Stomach smooth muscle (tissue), 2 donors: ENCODE results near the gene ZFPL1.

Experiments used
- H3K27ac ChIP-seq: one replicate; pipeline ENCODE4 v1.7.0; 2013; ENCODE audit warnings: mild to moderate bottlenecking, low read length, inconsistent platforms
- H3K27me3 ChIP-seq, 2 donors: one replicate each; pipeline ENCODE4 v1.7.0; 2013; ENCODE audit warnings: low read length in 2 of 2; ENCODE audit not compliant: insufficient read depth in 2 of 2, control insufficient read depth in 1 of 2
- H3K36me3 ChIP-seq, 2 donors: one replicate each; pipeline ENCODE4 v1.7.0; 2013; ENCODE audit warnings: low read length in 2 of 2; ENCODE audit not compliant: control insufficient read depth in 2 of 2, insufficient read depth in 2 of 2
- H3K4me1 ChIP-seq: one replicate; pipeline ENCODE4 v1.7.0; 2013; ENCODE audit warnings: low read length; ENCODE audit not compliant: control insufficient read depth, insufficient read depth
- H3K4me3 ChIP-seq, 2 donors: one replicate each; pipeline ENCODE4 v1.7.0; 2013; ENCODE audit warnings: low read length in 2 of 2
- H3K9ac ChIP-seq, 2 donors: one replicate each; pipeline ENCODE4 v1.7.0; 2013; ENCODE audit warnings: low read length in 2 of 2, mild to moderate bottlenecking in 1 of 2
- H3K9me3 ChIP-seq, 2 donors: one replicate each; pipeline ENCODE4 v1.7.0; 2013; ENCODE audit warnings: low read length in 2 of 2; ENCODE audit not compliant: control insufficient read depth in 2 of 2
- donor health status: healthy.
- donor health status: Pancreatic carcinoma.

Gene ZFPL1

DNA sequence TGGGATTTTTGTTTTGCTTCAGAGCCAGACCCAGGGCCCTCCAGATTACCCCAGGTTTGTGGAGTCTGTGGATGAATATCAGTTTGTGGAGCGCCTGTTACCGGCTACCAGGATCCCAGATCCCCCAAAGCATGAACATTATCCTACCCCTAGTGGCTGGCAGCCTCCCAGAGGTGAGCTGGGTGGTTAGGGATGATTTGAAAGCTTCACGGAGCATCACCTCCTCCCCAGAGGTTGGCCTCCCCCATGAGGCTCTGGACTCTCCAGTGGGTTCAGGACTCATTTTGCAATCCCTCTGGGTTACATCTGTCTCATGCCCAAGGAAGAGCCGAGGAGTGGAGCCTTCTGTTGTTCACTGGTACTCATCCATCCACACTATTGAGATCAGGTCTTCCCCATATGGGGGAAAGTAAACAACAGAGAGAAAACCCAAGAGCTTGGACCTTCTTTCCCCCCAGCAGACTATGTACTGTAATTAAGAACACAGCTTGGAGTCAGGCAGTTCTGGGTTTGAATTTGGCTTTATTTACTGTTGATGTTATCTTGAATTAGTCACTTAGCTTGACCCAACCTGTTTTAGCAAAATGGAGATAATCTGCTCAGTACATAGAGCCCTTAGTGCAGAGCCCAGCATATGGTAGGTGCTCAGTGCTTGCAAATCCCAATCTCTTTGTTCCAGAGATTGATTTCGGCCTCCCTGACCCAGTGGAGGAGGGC is 40.6 kb downstream of the ZFPL1 start:
- H3K4me3 ChIP-seq, result no peak overlapping the region
- H3K9ac ChIP-seq, result no peak overlapping the region
- H3K27me3 ChIP-seq, result no peaks in the 10 kb centered on the region
- no peaks in the 10 kb centered on the region for H3K9me3 ChIP-seq
- peaks cover 41 to 47% of the 10 kb centered on the region in 2 donors for H3K36me3 ChIP-seq
- H3K27ac ChIP-seq, result no peak overlapping the region
- peaks cover 24% of the 10 kb centered on the region for H3K4me1 ChIP-seq

DNA sequence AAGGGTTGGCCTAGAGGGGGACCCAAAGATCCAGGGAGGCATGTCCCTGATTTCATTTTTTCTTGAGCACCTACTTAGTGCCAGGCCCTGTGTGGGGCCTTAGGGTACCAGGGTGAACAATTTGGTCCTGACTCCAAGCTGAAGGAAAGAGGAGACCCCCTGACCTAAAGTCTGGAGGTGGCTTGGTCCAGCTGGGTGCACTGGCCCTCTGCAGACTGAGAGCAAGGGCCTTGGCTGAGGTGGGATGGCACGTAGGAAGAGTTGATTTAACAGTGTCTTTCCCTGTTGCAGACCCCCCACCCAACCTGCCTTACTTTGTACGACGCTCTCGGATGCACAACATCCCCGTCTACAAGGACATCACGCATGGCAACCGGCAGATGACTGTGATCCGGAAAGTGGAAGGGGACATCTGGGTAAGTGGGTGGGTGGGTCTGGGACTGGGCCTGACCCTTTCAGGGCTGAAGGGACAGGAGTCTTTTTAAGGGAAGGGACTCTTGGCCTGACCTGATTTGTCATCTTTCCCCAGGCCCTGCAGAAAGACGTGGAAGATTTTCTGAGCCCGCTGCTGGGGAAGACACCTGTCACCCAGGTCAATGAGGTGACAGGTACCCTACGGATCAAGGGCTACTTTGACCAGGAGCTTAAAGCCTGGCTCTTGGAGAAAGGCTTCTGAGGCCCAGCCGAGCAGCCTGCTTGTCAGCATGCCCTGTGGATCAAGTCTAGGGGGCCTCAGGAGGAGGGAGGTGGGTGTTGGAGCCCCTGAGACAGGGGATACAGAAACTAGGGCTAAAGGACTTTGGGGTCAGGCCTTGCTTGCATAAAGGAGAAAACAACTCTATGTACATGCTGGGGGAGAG is 41.4 kb downstream of the ZFPL1 start:
- H3K27ac ChIP-seq, result no peak overlapping the region
- no peak overlapping the region for H3K9ac ChIP-seq
- no peaks in the 10 kb centered on the region for H3K27me3 ChIP-seq
- peaks cover 39 to 46% of the 10 kb centered on the region in 2 donors for H3K36me3 ChIP-seq
- H3K4me1 ChIP-seq, result peaks cover 21% of the 10 kb centered on the region
- H3K9me3 ChIP-seq, result no peaks in the 10 kb centered on the region
- no peak overlapping the region for H3K4me3 ChIP-seq

DNA sequence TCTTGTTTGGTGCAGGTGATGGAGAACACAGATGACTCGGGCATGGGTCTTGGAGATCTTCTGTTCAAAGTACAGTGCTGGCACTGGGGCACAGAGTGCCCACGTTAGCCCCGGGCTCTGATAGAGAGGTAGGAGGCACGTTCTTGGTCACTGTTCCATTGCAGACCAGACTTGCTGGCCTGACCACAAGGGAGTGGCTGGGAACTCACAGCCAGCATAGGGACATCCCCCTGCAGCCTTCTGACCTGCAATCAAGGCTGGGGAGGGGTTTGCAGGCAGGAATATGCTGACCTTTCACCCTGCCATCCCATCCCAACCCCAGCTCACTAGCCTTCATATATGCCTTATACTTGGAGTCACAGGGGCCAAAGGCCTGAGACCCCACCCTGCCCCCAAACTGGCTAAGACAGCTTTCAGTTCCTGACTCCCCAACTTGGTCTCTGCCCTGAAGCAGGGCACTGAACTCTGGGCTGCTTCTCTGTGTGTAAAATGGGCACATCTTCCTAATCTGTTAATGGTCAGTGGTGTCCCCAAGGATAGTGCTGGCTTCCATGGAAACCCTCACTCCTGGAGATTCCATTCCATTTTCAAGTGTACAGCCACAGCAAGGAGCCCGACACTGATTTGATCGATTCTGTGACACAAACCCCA is 42.7 kb downstream of the ZFPL1 start:
- H3K4me1 ChIP-seq, result peaks cover 10% of the 10 kb centered on the region
- no peaks in the 10 kb centered on the region for H3K9me3 ChIP-seq
- H3K27ac ChIP-seq, result no peak overlapping the region
- no peak overlapping the region for H3K4me3 ChIP-seq
- peaks cover 41 to 52% of the 10 kb centered on the region in 2 donors for H3K36me3 ChIP-seq
- H3K9ac ChIP-seq, result no peak overlapping the region
- no peaks in the 10 kb centered on the region for H3K27me3 ChIP-seq

DNA sequence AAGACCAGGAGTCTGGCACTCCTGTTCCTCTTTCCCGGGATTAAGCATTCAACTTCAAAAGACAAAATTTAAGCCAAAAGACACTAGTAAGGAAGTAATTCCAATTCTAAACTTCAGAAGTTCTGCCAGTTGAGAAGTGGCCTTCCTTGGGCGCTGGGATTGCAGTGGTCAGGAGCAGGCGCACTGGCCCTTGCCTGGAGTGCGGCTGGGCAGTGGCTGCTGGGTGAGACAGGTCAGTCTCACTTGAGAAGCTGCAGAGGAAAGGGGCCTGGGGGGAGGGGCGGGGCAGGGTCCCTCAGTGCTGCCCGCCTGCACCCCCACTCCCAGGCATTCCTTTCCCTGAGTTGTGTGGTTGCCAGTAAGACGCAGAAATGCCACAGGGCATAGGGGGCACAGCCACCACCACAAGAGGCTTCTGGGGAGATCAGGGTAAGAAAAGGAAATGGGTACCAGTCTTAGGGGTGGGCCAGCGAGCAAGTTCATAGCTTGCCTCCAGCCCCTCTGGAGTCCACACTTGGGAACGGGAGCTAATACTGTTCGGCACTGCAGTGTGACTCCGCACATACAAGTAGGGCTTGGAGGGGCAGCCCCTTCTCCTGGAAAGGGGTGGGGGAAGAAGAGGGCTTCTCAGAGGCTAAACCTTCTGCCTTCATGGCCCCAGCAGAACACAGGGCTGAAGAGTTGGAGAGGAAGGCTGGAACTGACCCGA is 43.6 kb downstream of the ZFPL1 start:
- no peak overlapping the region for H3K9ac ChIP-seq
- no peak overlapping the region for H3K27ac ChIP-seq
- peaks cover 44 to 61% of the 10 kb centered on the region in 2 donors for H3K36me3 ChIP-seq
- peaks cover 6% of the 10 kb centered on the region for H3K4me1 ChIP-seq
- H3K27me3 ChIP-seq, result no peaks in the 10 kb centered on the region
- no peak overlapping the region for H3K4me3 ChIP-seq
- no peaks in the 10 kb centered on the region for H3K9me3 ChIP-seq

DNA sequence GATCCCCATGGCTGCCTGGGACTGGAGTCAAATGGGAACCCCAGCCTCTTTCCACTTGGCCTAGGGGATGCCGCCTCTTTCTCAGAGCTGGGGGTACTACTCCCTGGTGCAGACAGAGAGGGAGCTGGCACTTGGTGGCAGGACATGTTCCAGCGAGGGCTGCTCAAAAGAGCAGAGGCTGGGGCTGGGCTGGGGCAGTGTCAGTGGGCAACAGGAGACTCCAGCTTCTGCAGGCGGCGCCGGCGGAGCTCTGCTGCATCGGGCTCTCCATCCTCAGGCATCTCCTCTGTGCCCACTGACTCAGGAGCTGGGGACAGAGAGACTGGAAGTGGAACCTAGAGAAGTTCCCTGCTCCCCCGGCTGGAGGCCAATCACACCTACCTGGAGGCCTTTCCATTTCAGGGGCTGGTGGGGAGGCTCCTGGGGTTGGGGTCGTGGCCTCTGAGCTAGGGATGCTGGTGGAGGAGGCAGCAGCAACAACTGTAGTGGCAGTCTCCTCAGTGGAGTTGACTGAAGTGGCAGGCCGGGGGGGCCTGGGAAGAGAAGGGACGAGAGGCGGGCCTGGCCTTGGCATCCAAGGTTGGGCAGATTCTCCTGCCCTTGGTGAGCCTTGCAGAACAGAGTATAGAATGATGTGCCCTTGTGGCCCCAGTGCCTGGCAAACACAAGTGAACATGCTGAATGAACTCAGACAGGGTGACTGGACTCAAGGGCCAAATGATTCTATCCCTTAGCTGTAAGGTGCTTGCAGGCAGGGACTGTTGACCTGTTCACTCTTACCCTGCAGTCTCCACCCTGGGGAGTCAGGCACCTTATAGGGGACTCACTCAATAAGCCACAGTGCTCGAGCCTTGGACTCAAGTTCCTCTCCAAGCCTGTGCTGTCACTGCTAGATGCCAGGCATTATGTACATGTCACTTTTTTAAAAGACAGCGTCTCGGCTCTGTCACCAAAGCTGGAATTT is 44.4 kb downstream of the ZFPL1 start:
- H3K36me3 ChIP-seq, result peaks cover 44 to 61% of the 10 kb centered on the region in 2 donors

GRCh38 chr11:65129649-65130441 is 45.8 kb downstream of the ZFPL1 start:
- Histone ChIP-seq H3K27ac (no peak overlapping the region), H3K4me1 (peaks cover 21% of the 10 kb centered on the region), H3K9ac (no peak overlapping the region), H3K36me3 (peaks cover 40 to 61% of the 10 kb centered on the region in 2 donors), H3K4me3 (no peak overlapping the region), H3K27me3 (no peaks in the 10 kb centered on the region), H3K9me3 (no peaks in the 10 kb centered on the region)

More for the DNA sequence above, 44.4 kb downstream of the ZFPL1 start:
- H3K9me3 ChIP-seq, result no peaks in the 10 kb centered on the region
- no peaks in the 10 kb centered on the region for H3K27me3 ChIP-seq
- peaks cover 15% of the 10 kb centered on the region for H3K4me1 ChIP-seq
- H3K27ac ChIP-seq, result no peak overlapping the region
- H3K9ac ChIP-seq, result no peak overlapping the region
- no peak overlapping the region for H3K4me3 ChIP-seq

- H3K27ac ChIP-seq, result no peak overlapping the region
- no peak overlapping the region for H3K4me3 ChIP-seq
- H3K27me3 ChIP-seq, result no peaks in the 10 kb centered on the region
- peaks cover 37 to 55% of the 10 kb centered on the region in 2 donors for H3K36me3 ChIP-seq
- H3K9ac ChIP-seq, result no peak overlapping the region
- no peaks in the 10 kb centered on the region for H3K9me3 ChIP-seq
- peaks cover 30% of the 10 kb centered on the region for H3K4me1 ChIP-seq
Observed at GRCh38 chr11:65130631-65131416, 46.8 kb downstream of the ZFPL1 start.

- Histone ChIP-seq H3K9ac (no peak overlapping the region), H3K9me3 (no peaks in the 10 kb centered on the region), H3K36me3 (peaks cover 35 to 52% of the 10 kb centered on the region in 2 donors), H3K27ac (no peak overlapping the region), H3K27me3 (no peaks in the 10 kb centered on the region), H3K4me1 (peaks cover 33% of the 10 kb centered on the region), H3K4me3 (no peak overlapping the region)
Observed at GRCh38 chr11:65131417-65131776, 47.4 kb downstream of the ZFPL1 start.

- H3K36me3 ChIP-seq, result peaks cover 30 to 47% of the 10 kb centered on the region in 2 donors
- H3K9ac ChIP-seq, result no peak overlapping the region
- no peak overlapping the region for H3K27ac ChIP-seq
- H3K9me3 ChIP-seq, result no peaks in the 10 kb centered on the region
- H3K4me1 ChIP-seq, result peaks cover 33% of the 10 kb centered on the region
- no peak overlapping the region for H3K4me3 ChIP-seq
- no peaks in the 10 kb centered on the region for H3K27me3 ChIP-seq
Observed at GRCh38 chr11:65131895-65132237, 47.8 kb downstream of the ZFPL1 start.
